ENCODE measurements around the gene PRKCB.

Gene PRKCB

DNA sequence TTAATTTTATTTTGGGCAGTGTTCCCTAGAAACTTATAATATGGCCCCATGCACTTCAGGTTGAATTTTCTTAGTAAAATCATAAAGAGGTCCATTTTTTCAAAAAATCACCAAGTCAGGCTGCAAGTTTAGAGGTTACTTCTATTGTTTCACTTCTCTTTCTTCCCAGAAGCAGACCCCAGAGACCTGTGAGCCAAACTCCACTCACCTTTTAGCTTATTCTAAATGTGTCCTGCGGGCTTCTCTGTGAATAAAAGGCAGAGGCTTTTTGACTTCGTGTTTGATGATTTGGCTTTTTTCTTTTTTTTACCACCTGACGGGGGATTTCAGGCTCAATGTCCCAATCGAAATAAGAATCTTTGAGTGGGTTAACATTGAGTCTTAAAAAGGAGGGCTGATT, 7.4 kb downstream of the PRKCB start:
- Mint-ChIP-seq H3K27me3 (no peaks in the 10 kb centered on the region), H3K4me1 (peaks cover 63 to 91% of the 10 kb centered on the region in 2 donors), H3K4me3 (peak overlapping the region; percentile 73 to 80), H3K27ac (peak overlapping the region; percentile 92), H3K9me3 (no peaks in the 10 kb centered on the region), H3K36me3 (peaks cover 38 to 56% of the 10 kb centered on the region in 2 donors)
- ATAC-seq (replicated peaks) (peak; percentile 59 to 77), DNase-seq (peak; percentile 57)

DNA sequence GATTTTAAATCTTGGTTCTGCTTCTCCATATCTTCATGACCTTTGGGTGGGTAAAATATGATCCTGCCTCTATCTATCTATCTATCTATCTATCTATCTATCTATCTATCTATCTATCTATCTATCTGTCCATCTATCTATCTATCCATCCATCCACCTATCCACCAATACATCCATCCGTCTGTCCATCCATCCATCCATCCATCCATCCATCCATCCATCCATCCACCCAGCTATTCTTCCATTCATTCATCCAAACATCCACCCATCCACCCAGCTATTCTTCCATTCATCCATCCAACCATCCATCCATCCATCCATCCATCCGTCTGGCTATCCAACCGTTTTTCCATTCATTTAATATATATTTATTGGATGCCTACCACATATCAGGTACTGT, 11.5 kb downstream of the PRKCB start:
- DNase-seq (no peak), ATAC-seq (replicated peaks) (no peak)
- Mint-ChIP-seq H3K27me3 (no peaks in the 10 kb centered on the region), H3K9me3 (peaks cover 0 to 4% of the 10 kb centered on the region in 2 donors), H3K4me3 (peak overlapping the region in 1 of 2 donors; percentile 13), H3K36me3 (peaks cover 38 to 58% of the 10 kb centered on the region in 2 donors), H3K4me1 (peaks cover 61 to 94% of the 10 kb centered on the region in 2 donors), H3K27ac (no peak overlapping the region)

DNA sequence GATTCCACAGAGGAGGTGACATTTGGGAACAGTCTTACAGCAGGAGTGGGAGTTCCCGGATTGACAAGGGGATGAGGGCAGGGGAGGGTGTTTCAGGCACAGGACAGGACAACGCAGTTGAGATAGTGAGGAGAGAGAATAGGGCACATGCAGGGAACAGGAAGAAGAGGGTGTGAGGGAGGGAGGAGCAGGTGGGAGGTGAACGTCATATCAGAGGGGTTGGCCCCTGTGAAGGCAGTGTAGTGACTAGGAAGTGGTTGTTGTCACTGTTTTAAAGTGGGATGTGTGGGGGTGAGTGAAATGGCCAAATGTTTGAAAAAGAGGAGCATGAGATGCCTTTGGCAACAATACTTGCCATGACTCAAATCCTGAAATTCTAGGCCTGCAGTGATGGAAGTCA, 12.2 kb downstream of the PRKCB start:
- Mint-ChIP-seq H3K36me3 (peaks cover 40 to 65% of the 10 kb centered on the region in 2 donors), H3K9me3 (peaks cover 0 to 4% of the 10 kb centered on the region in 2 donors), H3K4me1 (peaks cover 66 to 94% of the 10 kb centered on the region in 2 donors), H3K27me3 (no peaks in the 10 kb centered on the region), H3K4me3 (peak overlapping the region; percentile 1 to 60), H3K27ac (peak overlapping the region; percentile 70)
- ATAC-seq (replicated peaks) (peak; percentile 60 to 69), DNase-seq (no peak)

DNA sequence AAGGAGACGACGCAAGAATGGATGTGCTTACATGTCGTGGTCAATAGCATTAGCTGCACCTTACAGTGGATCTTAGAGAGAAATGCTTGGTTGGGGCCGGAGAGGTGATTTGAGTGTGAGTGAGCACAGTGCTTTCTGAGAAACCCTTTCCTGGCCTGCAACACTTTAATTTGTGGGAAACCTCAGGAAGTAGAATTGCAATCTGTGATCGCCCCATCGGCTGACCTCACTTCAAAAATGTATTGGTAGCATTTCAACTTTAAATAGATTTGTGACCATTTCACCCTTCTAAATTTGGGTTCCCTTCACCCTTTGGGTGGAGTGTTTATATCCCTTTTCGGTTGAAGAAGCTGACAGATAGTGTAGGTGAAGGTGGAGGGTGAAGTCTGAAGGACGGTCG, 13.2 kb downstream of the PRKCB start:
- ATAC-seq (replicated peaks) (peak; percentile 29), DNase-seq (no peak)
- Mint-ChIP-seq H3K9me3 (peaks cover 4 to 7% of the 10 kb centered on the region in 2 donors), H3K4me3 (peak overlapping the region; percentile 7 to 55), H3K27me3 (no peaks in the 10 kb centered on the region), H3K27ac (peak overlapping the region; percentile 78), H3K4me1 (peaks cover 69 to 95% of the 10 kb centered on the region in 2 donors), H3K36me3 (peaks cover 48 to 73% of the 10 kb centered on the region in 2 donors)

DNA sequence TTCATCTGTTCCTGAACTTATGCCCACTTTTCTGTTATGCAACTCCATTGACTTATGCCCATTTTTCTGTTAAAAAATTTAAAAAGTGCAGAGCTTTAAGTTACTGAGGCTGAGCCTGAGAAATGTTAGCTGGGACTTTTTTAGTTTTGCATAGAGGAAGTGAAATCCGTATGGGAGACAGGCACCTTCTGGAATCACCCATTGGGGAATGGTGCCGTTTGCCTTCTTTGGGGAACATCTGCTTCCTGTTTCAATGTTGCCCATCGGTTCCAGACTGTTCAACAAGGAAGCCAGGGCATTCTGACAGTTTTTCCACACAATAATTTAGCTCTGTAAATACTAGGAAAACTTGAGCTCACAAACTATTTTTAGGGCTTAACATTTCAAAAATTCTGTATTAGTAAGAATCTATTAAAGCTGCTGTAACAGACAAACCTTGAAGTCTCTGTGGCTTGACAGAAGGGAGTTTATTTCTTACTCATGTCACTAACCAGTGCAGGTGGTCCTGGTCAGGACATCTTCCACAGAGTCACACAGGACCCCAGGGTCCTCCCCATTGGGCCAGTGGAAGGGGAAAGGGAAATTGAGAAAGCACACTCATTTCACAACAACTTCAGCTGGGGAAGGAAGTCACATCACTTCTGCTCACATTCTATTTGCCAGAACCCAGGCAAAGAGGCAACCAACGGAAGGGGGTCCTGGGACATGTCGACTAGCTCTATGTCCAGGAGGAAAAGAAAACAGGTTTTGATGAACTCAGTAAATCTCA, 17.2 kb downstream of the PRKCB start:
- no peaks in the 10 kb centered on the region for H3K27me3 Mint-ChIP-seq

DNA sequence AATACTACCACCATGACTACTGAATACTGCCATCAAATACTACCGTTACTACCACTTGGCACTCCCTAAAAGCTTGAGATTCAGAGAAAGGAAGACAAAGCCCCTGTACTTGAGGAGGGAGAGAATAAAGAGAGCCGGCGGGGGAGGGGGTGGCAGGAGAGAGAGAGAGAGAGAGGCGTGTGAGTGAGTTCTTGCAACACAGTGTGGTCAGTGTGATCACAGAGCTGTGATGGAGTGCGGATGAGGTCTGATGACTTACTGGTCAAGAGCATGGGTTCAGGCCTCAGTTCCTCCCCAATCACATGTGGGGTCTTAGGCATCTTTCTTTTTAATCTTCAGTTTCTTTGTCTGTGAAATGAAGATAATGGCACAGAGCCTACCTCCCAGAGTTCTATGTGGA, 19.2 kb downstream of the PRKCB start:
- ATAC-seq (replicated peaks) (no peak), DNase-seq (no peak)
- H3K9me3 Mint-ChIP-seq: peaks cover 8 to 12% of the 10 kb centered on the region in 2 donors
- peak overlapping the region; percentile 32 for H3K27ac Mint-ChIP-seq
- H3K27me3 Mint-ChIP-seq: no peaks in the 10 kb centered on the region
- peaks cover 78 to 99% of the 10 kb centered on the region in 2 donors for H3K4me1 Mint-ChIP-seq
- peaks cover 33 to 45% of the 10 kb centered on the region in 2 donors for H3K36me3 Mint-ChIP-seq
- peak overlapping the region in 1 of 2 donors; percentile 17 for H3K4me3 Mint-ChIP-seq

More for the DNA sequence above, 17.2 kb downstream of the PRKCB start:
- DNase-seq (peak; percentile 52), ATAC-seq (replicated peaks) (peak; percentile 68 to 77)
- Mint-ChIP-seq H3K27ac (peak overlapping the region; percentile 96), H3K4me3 (peak overlapping the region; percentile 45 to 68), H3K9me3 (peaks cover 8 to 12% of the 10 kb centered on the region in 2 donors), H3K4me1 (peaks cover 75 to 99% of the 10 kb centered on the region in 2 donors), H3K36me3 (peaks cover 39 to 58% of the 10 kb centered on the region in 2 donors)

DNA sequence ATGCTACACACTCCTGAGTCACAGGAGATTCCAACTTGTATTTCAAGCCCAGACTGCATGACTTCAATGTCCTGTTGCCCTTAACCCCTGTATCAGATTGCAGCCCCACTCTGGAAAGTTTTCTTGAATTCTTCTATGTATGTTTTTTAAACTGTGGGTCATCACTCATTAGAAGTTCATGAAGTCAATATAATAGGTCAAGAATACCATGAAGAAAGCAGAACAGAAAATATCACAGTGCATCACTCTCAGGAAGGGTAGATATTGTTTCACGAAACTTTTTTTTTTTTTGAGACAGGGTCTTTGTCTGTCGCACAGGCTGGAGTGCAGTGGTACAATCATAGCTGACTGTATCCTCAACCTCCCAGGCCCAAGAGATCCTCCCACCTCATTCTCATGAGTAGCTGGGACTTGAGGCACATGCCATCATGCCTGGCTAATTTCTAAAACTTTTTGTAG, 20.5 kb downstream of the PRKCB start:
- Mint-ChIP-seq H3K9me3 (peaks cover 8 to 9% of the 10 kb centered on the region in 2 donors), H3K27me3 (no peaks in the 10 kb centered on the region), H3K27ac (peak overlapping the region; percentile 43), H3K4me1 (peaks cover 74 to 96% of the 10 kb centered on the region in 2 donors), H3K4me3 (peak overlapping the region in 1 of 2 donors; percentile 43), H3K36me3 (peaks cover 26 to 39% of the 10 kb centered on the region in 2 donors)
- ATAC-seq (replicated peaks): peak; percentile 68 to 83
- DNase-seq: no peak

DNA sequence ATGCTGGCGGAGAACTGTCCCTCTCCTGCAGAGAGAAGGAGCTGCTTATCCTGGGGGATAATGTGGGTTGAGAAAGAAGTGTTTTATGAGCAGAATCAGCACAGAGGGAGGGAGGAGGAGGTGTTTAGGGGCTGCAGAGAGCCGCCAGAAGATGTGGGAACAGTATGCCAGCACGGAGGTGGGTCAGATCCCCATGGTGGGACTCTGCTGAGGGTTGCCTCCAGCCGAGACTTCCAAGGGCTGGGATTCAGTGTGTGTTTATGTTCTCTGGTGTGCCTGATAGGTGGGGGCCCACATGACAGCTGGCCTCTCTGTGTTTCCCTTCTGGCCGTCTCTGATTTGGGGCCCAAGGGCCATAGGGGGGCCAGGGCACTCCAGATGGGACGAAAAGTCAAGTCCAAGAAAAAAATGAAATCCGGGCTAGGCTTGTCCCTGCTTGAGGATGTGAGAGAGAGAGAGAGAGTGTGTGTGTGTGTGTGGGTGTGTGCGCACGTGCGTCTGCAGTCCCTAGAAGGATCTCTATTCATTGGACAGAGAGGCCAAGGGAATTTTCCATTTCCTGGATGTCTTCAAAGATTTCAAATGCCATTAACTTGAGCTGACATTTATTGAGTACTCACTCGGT, 21.6 kb downstream of the PRKCB start:
- Mint-ChIP-seq H3K4me3 (peak overlapping the region in 1 of 2 donors; percentile 13), H3K9me3 (peaks cover 7 to 8% of the 10 kb centered on the region in 2 donors), H3K4me1 (peaks cover 74 to 97% of the 10 kb centered on the region in 2 donors), H3K36me3 (peaks cover 24 to 39% of the 10 kb centered on the region in 2 donors), H3K27me3 (no peaks in the 10 kb centered on the region), H3K27ac (peak overlapping the region; percentile 70)
- ATAC-seq (replicated peaks): peak in 1 of 2 donors; percentile 10
- DNase-seq: no peak

DNA sequence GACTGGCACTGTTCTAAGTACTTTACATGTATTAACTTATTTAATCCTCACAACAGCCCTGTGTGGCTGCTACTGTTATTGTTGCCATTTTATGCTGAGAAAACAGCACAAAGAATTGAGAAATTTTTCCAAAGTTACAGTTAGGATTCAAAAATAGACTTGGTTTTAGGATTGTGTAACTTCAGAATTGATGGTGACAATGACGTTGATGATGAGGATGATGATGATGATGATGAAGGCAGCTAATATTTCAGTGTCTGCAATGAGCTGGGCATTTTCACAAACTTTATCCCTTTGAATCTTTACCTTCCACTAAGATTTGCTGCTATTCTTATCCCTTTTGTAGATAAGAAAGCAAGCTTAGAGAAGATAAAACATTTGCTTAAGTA, 22.1 kb downstream of the PRKCB start:
- H3K9me3 Mint-ChIP-seq: peaks cover 7 to 8% of the 10 kb centered on the region in 2 donors
- DNase-seq (no peak), ATAC-seq (replicated peaks) (no peak)
- peak overlapping the region in 1 of 2 donors; percentile 46 for H3K4me3 Mint-ChIP-seq
- peaks cover 69 to 94% of the 10 kb centered on the region in 2 donors for H3K4me1 Mint-ChIP-seq
- H3K27ac Mint-ChIP-seq: peak overlapping the region; percentile 88
- H3K27me3 Mint-ChIP-seq: no peaks in the 10 kb centered on the region
- peaks cover 23 to 34% of the 10 kb centered on the region in 2 donors for H3K36me3 Mint-ChIP-seq

DNA sequence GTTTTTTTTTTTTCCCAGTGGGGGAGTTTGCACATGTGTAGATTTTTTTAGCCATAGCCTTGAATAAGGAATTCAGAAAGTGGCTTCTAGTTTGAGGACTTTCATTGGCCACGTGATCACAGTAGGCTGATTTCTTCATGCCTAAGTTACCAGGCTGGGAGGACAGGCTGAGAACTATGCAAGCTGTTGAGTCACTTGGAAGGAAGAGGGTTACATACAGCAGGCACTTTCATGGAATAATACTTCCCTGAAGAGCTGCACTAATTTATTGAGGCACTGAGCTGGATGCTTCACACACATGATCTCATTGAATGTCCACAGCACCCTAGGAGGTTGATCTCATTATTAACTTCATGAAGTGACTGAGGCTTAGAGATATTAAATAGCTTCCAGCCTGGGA, 22.8 kb downstream of the PRKCB start:
- Mint-ChIP-seq H3K9me3 (peaks cover 3 to 5% of the 10 kb centered on the region in 2 donors), H3K36me3 (peaks cover 18 to 28% of the 10 kb centered on the region in 2 donors), H3K27me3 (no peaks in the 10 kb centered on the region), H3K4me3 (no peak overlapping the region), H3K27ac (peak overlapping the region; percentile 88), H3K4me1 (peaks cover 67 to 94% of the 10 kb centered on the region in 2 donors)
- no peak for DNase-seq
- ATAC-seq (replicated peaks): no peak

DNA sequence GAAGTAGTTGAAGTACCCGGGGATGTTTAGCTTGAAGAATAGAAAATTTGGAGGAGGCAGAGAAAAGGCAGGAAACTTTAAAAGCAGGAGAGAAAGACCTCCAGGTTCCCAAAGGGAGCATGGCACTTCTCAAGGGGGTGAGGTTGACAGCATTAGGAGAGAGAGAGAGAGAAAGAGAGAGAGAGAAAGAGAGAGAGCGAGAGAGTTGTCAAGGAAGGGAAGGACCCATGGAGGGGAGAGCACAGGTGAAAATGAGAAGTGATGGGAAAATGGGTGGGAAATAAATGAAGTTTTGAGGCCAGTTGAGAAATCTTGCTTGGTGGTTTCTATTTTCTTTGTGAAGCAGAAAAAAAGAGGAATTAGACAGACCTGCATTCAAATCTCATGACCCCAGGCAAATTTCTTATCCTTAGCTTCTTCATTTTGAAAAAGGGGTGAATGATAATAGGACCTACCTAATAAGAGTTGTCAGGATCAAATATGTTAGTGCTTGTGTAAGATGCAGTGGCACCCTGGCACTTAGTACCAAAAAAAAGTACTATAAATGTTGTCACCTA, 24.0 kb downstream of the PRKCB start:
- no peak for ATAC-seq (replicated peaks)
- Mint-ChIP-seq H3K4me3 (peak overlapping the region; percentile 33 to 34), H3K36me3 (peaks cover 9 to 15% of the 10 kb centered on the region in 2 donors), H3K27me3 (no peaks in the 10 kb centered on the region), H3K4me1 (peaks cover 64 to 91% of the 10 kb centered on the region in 2 donors), H3K9me3 (peaks cover 0 to 2% of the 10 kb centered on the region in 2 donors), H3K27ac (peak overlapping the region; percentile 85)
- no peak for DNase-seq

DNA sequence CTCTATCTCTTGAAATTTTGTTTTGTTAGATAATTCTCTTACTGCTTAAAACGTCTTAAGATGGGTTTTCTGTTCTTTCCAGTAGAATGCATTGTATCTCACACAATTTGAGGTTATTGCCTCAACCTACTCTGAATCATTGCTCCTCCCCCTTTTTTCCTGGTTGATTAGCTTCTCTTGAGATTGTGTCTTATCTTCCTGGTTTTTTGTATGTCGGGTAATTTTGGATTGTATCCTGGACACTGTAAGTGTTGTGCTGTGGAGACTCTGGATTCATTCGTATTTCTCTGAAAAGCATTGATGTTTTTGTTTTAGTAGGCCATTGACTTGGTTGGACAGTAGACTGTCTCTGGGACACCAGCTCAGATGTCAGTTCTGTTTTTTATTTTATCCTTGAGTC, 26.1 kb downstream of the PRKCB start:
- H3K27ac Mint-ChIP-seq: peak overlapping the region; percentile 72
- H3K27me3 Mint-ChIP-seq: no peaks in the 10 kb centered on the region

DNA sequence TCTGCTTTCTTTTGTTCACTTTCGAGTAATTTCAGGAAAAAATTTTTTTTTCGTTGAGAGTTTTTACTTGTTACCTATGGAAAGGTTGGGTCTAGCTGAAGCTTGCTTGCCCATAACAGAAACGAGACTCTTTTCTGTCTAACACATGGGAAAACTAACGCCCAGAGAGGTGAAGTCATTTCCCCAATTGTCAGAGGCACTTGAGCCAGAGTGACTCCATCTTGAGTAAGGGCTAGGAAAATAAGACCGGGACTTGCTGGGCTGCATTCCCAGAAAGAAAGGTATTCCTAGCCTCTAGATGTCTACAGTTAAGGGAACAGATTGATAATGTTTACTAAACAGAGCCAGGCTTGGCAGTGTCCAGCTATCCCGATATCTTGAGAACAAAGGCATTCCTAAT, 26.8 kb downstream of the PRKCB start:
- DNase-seq: no peak
- ATAC-seq (replicated peaks): no peak
- Mint-ChIP-seq H3K4me1 (peaks cover 66 to 87% of the 10 kb centered on the region in 2 donors), H3K27ac (no peak overlapping the region), H3K36me3 (peaks cover 5 to 26% of the 10 kb centered on the region in 2 donors), H3K27me3 (no peaks in the 10 kb centered on the region), H3K4me3 (no peak overlapping the region), H3K9me3 (no peaks in the 10 kb centered on the region)

More for the DNA sequence above, 26.1 kb downstream of the PRKCB start:
- Mint-ChIP-seq H3K4me3 (peak overlapping the region; percentile 47 to 51), H3K9me3 (no peaks in the 10 kb centered on the region), H3K36me3 (peaks cover 7 to 19% of the 10 kb centered on the region in 2 donors), H3K4me1 (peaks cover 66 to 87% of the 10 kb centered on the region in 2 donors)
- DNase-seq (no peak), ATAC-seq (replicated peaks) (no peak)

Measured in stimulated activated naive B cell treated with anti-CD40 and anti-IgM and Interleukin-4, amounts not matched to agents 10 μg/mL and 1 μg/mL and 100 μg/mL, for 72 hours (primary cell).